KMS-11 (cell line): ENCODE results near the gene GTPBP1.

Source experiments
- H2AFZ ChIP-seq: fragments of 200-600 bp; sonication (generic); 2 replicates; pipeline ENCODE4 v1.6.1; 2016; ENCODE audit warnings: antibody characterized with exemption, mixed run types, low read depth
- H3K27ac ChIP-seq: fragments of 200-600 bp; sonication (generic); 2 replicates; pipeline ENCODE4 v1.6.1; 2016; ENCODE audit warnings: mild to moderate bottlenecking, mixed run types
- H3K27me3 ChIP-seq: fragments of 200-600 bp; sonication (generic); 2 replicates; pipeline ENCODE4 v1.6.1; 2017; ENCODE audit warnings: mild to moderate bottlenecking, low read depth, mixed run types, moderate library complexity; ENCODE audit not compliant: insufficient read depth
- H3K36me3 ChIP-seq: fragments of 200-600 bp; sonication (generic); 2 replicates; pipeline ENCODE4 v1.6.1; 2017; ENCODE audit warnings: mild to moderate bottlenecking, mixed run types; ENCODE audit not compliant: insufficient read depth
- H3K4me1 ChIP-seq: fragments of 200-600 bp; sonication (generic); 2 replicates; pipeline ENCODE4 v1.6.1; 2016; ENCODE audit warnings: mild to moderate bottlenecking, low read depth, mixed run types; ENCODE audit not compliant: poor library complexity, severe bottlenecking
- H3K4me2 ChIP-seq: fragments of 200-600 bp; sonication (generic); 2 replicates; pipeline ENCODE4 v1.7.0; 2016; ENCODE audit warnings: mild to moderate bottlenecking, mixed run types
- H3K4me3 ChIP-seq: fragments of 200-600 bp; sonication (generic); IDR thresholded peaks from 2 replicates; pipeline ENCODE4 v1.6.1; 2017; ENCODE audit warnings: low read depth, low read length, mixed read lengths; ENCODE audit not compliant: insufficient read depth
- H3K79me2 ChIP-seq: fragments of 200-600 bp; sonication (generic); 2 replicates; pipeline ENCODE4 v1.6.1; 2016; ENCODE audit warnings: low read depth, mixed run types; ENCODE audit not compliant: insufficient read depth
- H3K9ac ChIP-seq: fragments of 200-600 bp; sonication (generic); 2 replicates; pipeline ENCODE4 v1.6.1; 2016; ENCODE audit warnings: mild to moderate bottlenecking, mixed run types
- H4K20me1 ChIP-seq: fragments of 200-600 bp; sonication (generic); 2 replicates; pipeline ENCODE4 v1.6.1; 2016; ENCODE audit warnings: mild to moderate bottlenecking, mixed run types; ENCODE audit not compliant: insufficient read depth
- TF ChIP-seq, protein P1 (sequence below): fragments of 200-600 bp; sonication (generic); conservative IDR thresholded peaks from 2 replicates; pipeline ENCODE4 v1.6.1; 2017; ENCODE audit warnings: low read depth, mild to moderate bottlenecking, antibody characterized with exemption, low read length, moderate library complexity, mixed read lengths

Gene GTPBP1

DNA sequence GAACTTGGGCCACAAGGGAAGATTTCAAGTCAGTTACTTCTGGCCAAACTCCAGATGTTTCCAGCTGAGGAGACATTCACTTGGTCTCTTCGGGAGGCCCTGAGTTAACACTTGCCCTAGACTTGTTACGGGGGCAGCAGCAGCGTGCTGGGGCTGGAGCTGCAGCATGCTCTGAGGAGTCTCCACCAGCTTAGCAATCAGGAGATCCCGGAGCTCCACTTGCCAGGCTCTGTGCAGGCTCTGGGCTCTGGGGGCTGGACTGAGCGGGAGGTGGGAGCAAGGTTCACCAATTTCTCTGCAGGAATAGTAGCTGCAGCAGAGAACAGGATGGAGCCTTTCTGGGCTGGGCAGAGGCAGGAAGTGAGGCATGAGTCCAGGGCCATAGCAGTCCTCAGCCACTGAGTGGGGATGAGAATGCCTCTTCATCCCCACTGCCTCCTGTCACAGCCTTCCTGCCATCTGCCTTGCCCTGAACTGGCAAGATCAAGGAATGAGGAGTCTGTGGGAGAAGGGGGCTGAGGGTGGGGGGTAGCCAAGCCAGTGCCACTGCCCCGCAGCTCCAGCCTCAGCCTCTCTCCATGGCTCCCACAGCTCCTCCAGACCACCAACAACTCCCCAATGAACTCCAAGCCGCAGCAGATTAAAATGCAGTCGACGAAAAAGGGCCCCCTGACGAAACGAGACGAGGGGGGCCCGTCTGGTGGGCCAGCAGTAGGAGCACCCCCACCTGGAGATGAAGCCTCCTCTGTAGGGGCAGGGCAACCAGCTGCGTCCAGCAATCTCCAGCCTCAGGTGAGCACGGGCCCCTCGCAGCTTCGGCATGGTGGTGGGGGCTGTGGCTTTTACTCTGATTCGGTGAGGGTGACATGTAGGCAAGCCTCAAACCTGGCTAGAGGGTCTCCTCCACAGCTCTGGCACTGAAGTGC lies 23.4 kb downstream of the GTPBP1 start:
- Histone ChIP-seq H3K9ac (no peak overlapping the region), H3K4me1 (no peaks in the 10 kb centered on the region), H3K79me2 (no peaks in the 10 kb centered on the region), H3K36me3 (peaks cover 8% of the 10 kb centered on the region; the same call in 1 of the 2 replicates), H3K4me2 (no peak overlapping the region), H2AFZ (no peak overlapping the region), H3K4me3 (no peak overlapping the region), H4K20me1 (no peaks in the 10 kb centered on the region), H3K27ac (no peak overlapping the region), H3K27me3 (no peaks in the 10 kb centered on the region)
- TF ChIP-seq, protein P1, sequence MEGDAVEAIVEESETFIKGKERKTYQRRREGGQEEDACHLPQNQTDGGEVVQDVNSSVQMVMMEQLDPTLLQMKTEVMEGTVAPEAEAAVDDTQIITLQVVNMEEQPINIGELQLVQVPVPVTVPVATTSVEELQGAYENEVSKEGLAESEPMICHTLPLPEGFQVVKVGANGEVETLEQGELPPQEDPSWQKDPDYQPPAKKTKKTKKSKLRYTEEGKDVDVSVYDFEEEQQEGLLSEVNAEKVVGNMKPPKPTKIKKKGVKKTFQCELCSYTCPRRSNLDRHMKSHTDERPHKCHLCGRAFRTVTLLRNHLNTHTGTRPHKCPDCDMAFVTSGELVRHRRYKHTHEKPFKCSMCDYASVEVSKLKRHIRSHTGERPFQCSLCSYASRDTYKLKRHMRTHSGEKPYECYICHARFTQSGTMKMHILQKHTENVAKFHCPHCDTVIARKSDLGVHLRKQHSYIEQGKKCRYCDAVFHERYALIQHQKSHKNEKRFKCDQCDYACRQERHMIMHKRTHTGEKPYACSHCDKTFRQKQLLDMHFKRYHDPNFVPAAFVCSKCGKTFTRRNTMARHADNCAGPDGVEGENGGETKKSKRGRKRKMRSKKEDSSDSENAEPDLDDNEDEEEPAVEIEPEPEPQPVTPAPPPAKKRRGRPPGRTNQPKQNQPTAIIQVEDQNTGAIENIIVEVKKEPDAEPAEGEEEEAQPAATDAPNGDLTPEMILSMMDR: no peak

DNA sequence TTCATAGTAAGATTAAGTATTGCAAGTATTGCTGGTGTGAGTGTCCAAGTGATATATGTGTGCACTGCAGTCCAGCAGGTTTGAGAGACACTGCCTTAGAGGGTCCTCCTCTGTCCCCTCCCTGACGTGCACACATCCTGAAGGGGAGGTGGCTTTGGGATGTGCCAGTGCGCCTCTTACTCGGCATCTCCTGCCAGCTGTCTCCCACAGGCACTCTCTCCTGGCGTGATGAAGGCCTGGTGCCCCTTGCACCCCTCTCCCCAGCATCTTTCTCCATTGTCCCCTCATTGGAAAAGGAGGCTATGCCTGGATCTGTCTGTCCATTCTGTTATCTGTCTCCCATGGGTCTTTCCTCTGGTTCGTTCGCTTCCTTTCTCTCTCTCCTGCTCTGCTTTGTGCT lies 24.2 kb downstream of the GTPBP1 start:
- Histone ChIP-seq H4K20me1 (no peaks in the 10 kb centered on the region), H2AFZ (no peak overlapping the region), H3K4me3 (no peak overlapping the region), H3K9ac (no peak overlapping the region), H3K4me1 (no peaks in the 10 kb centered on the region), H3K27me3 (no peaks in the 10 kb centered on the region), H3K4me2 (no peak overlapping the region), H3K36me3 (peaks cover 3% of the 10 kb centered on the region; the same call in 1 of the 2 replicates), H3K79me2 (no peaks in the 10 kb centered on the region), H3K27ac (no peak overlapping the region)
- TF ChIP-seq, protein P1: no peak

DNA sequence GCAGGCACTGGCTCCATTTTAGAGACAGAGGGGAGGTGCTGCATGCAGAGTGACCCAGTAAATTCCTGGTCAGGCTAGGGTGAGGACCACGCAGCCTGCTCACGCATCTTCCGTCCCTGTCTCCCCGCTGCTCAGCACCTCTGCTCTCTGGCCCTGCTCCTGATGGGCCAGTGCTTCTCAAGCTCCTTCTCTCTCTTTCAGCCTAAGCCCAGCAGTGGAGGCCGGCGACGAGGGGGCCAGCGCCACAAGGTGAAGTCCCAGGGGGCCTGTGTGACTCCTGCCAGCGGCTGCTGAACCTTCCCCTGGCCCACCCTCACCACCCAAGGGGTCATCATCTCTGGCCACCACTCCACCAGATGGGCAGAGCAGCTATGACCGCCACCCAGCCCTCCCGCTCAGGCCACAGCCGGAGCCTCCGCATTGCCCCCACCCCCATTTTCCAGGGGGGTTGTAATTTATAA lies 24.7 kb downstream of the GTPBP1 start:
- TF ChIP-seq, protein P1: no peak
- H3K79me2 ChIP-seq: no peaks in the 10 kb centered on the region
- peaks cover 3% of the 10 kb centered on the region; the same call in 1 of the 2 replicates for H3K36me3 ChIP-seq
- H3K27me3 ChIP-seq: no peaks in the 10 kb centered on the region
- no peak overlapping the region for H3K27ac ChIP-seq
- H3K4me2 ChIP-seq: no peak overlapping the region
- H4K20me1 ChIP-seq: no peaks in the 10 kb centered on the region
- no peak overlapping the region for H3K4me3 ChIP-seq
- no peak overlapping the region for H3K9ac ChIP-seq
- no peak overlapping the region for H2AFZ ChIP-seq
- H3K4me1 ChIP-seq: no peaks in the 10 kb centered on the region

DNA sequence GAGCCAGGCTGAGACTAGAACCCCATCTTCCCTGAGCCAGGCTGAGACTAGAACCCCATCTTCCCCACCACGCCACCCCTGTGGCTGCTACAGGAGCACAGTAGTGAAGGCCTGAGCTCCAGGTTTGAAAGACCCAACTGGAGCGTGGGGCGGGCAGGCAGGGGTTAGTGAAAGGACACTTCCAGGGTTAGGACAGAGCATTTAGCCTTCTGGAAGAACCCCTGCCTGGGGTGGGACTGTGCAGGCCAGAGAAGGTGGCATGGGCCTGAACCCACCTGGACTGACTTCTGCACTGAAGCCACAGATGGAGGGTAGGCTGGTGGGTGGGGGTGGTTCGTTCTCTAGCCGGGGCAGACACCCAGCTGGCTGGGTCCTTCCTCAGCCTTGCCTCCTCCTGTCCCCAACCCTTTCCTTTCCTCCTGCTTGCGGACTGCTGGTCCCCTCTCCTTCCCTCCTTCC lies 26.0 kb downstream of the GTPBP1 start:
- Histone ChIP-seq H3K4me3 (no peak overlapping the region), H3K9ac (no peak overlapping the region), H3K4me2 (no peak overlapping the region), H3K79me2 (no peaks in the 10 kb centered on the region), H4K20me1 (no peaks in the 10 kb centered on the region), H3K27ac (no peak overlapping the region), H2AFZ (no peak overlapping the region), H3K4me1 (no peaks in the 10 kb centered on the region), H3K27me3 (no peaks in the 10 kb centered on the region), H3K36me3 (peaks cover 3% of the 10 kb centered on the region; the same call in 1 of the 2 replicates)
- TF ChIP-seq, protein P1: no peak
